H1 (cell line): ENCODE data around the gene ST8SIA2.

Source experiments
- BCL11A ChIP-seq, 2 experiments: IDR thresholded peaks; one replicate each; pipeline ENCODE4 v1.6.1; 2011; ENCODE audit warnings: low read depth in 2 of 2, low read length in 2 of 2, mild to moderate bottlenecking in 2 of 2
- BRCA1 ChIP-seq: IDR thresholded peaks from 2 replicates; pipeline ENCODE4 v1.6.1; 2012; ENCODE audit warnings: low read depth, low read length, improper control_type of control experiment
- CEBPB ChIP-seq: IDR thresholded peaks from 2 replicates; pipeline ENCODE4 v1.6.1; 2012; ENCODE audit warnings: low read depth, low read length
- EZH2 ChIP-seq: fragments of 200-600 bp; sonication (generic); IDR thresholded peaks from 2 replicates; pipeline ENCODE4 v1.7.1; 2012; ENCODE audit warnings: low read depth, mild to moderate bottlenecking, moderate library complexity, low read length, inconsistent platforms; ENCODE audit not compliant: severe bottlenecking
- GABPA ChIP-seq: IDR thresholded peaks from 2 replicates; pipeline ENCODE4 v1.6.1; 2011; ENCODE audit warnings: mild to moderate bottlenecking, low read length, moderate library complexity, borderline replicate concordance; ENCODE audit not compliant: insufficient read depth
- JUND ChIP-seq: IDR thresholded peaks from 2 replicates; pipeline ENCODE4 v1.6.1; 2011; ENCODE audit warnings: mild to moderate bottlenecking, improper control_type of control experiment, low read length
- KDM5A ChIP-seq: fragments of 200-600 bp; IDR thresholded peaks from 2 replicates; pipeline ENCODE4 v1.7.1; 2012; ENCODE audit warnings: mild to moderate bottlenecking, low read length, inconsistent platforms, mixed read lengths
- POLR2AphosphoS5 ChIP-seq: IDR thresholded peaks from 2 replicates; pipeline ENCODE4 v1.6.1; 2011; ENCODE audit warnings: low read depth, low read length
- RFX5 ChIP-seq: IDR thresholded peaks from 2 replicates; pipeline ENCODE4 v1.6.1; 2011; ENCODE audit warnings: low read depth, low read length, improper control_type of control experiment, borderline replicate concordance
- RNF2 ChIP-seq: fragments of 200-900, 300-1000 bp; sonication (generic); IDR thresholded peaks from 2 replicates; pipeline ENCODE4 v1.7.1; 2016; ENCODE audit warnings: borderline replicate concordance, low read depth, mild to moderate bottlenecking, antibody characterized with exemption, low read length; ENCODE audit not compliant: poor library complexity, severe bottlenecking; ENCODE audit errors: missing control alignments
- SIX5 ChIP-seq: IDR thresholded peaks from 2 replicates; pipeline ENCODE4 v1.6.1; 2011; ENCODE audit warnings: mild to moderate bottlenecking, low read depth, low read length
- TAF1 ChIP-seq: IDR thresholded peaks from 2 replicates; pipeline ENCODE4 v1.6.1; 2011; ENCODE audit warnings: mild to moderate bottlenecking, low read depth, low read length
- TCF12 ChIP-seq: IDR thresholded peaks from 2 replicates; pipeline ENCODE4 v1.6.1; 2011; ENCODE audit warnings: low read depth, mild to moderate bottlenecking, low read length
- TF ChIP-seq, protein P1 (sequence below), 3 experiments: IDR thresholded peaks; 1 replicate in 2 of 3; 2 replicates in 1 of 3; pipeline versions ENCODE4 v1.5.1 to v1.6.1; 2011; ENCODE audit warnings: low read length in 3 of 3, mild to moderate bottlenecking in 3 of 3, inconsistent platforms in 2 of 3, low read depth in 1 of 3, moderate library complexity in 1 of 3; ENCODE audit not compliant: insufficient read depth in 1 of 3; ENCODE audit errors: control extremely low read depth in 1 of 3

DNA sequence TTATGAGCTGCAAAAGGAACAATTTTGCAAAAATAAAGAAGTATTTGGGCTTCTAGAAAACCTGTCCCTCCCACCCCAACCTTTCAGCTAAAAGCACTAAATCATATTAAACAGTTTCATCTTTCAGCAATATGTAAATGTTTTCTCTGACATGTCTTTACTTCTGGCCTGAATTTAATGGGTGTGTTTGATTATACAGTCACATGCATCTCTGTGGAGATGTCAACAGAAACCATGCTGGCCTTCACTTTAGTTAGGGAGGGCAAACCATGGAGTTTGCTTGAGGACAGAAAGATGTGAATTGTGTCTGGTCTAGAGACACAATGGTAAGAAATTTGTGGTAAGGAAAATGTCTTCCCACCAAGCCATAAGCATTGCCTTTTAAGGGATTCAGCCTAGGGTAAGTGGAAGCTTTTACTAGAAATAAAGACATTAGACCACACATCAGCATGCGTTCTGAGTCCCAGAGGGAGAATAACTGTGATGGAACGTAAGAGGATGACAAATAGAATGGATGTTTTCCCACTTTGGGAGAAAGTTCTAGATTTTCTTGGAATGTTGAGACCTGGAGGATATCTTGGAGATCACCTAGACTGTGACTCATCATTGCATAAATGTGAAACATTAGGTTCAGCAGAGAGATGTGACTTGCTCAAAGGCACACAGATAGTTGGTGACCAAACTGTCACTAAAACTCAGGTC lies 68.9 kb downstream of the ST8SIA2 start:
- no peak for TF ChIP-seq RFX5
- no peak for TF ChIP-seq KDM5A
- no peak for TF ChIP-seq GABPA
- TF ChIP-seq POLR2AphosphoS5 = no peak
- TF ChIP-seq TAF1 = no peak
- TF ChIP-seq, protein P1, sequence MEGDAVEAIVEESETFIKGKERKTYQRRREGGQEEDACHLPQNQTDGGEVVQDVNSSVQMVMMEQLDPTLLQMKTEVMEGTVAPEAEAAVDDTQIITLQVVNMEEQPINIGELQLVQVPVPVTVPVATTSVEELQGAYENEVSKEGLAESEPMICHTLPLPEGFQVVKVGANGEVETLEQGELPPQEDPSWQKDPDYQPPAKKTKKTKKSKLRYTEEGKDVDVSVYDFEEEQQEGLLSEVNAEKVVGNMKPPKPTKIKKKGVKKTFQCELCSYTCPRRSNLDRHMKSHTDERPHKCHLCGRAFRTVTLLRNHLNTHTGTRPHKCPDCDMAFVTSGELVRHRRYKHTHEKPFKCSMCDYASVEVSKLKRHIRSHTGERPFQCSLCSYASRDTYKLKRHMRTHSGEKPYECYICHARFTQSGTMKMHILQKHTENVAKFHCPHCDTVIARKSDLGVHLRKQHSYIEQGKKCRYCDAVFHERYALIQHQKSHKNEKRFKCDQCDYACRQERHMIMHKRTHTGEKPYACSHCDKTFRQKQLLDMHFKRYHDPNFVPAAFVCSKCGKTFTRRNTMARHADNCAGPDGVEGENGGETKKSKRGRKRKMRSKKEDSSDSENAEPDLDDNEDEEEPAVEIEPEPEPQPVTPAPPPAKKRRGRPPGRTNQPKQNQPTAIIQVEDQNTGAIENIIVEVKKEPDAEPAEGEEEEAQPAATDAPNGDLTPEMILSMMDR (IDR thresholded peaks at IDR 0.05; ENCODE audit: control extremely low read depth in 1 of 3, insufficient read depth in 1 of 3, low read depth in 1 of 3, low read length in 3 of 3) = no peak
- TF ChIP-seq TCF12 = no peak
- TF ChIP-seq EZH2 = no peak
- no peak for TF ChIP-seq JUND
- TF ChIP-seq BRCA1 = no peak
- TF ChIP-seq CEBPB = no peak
- no peak for TF ChIP-seq RNF2
- TF ChIP-seq SIX5 = no peak
- no peak for TF ChIP-seq BCL11A (IDR thresholded peaks at IDR 0.05; ENCODE audit: low read depth in 2 of 2, low read length in 2 of 2)
